HG03045 (cell line): ENCODE results near the gene DMPK.

Experiments
- ATAC-seq: cut with Tn5 transposase; IDR thresholded peaks from one replicate; pipeline ENCODE4 v1.9.1; 2021; ENCODE audit warnings: mild to moderate bottlenecking, moderate library complexity; ENCODE audit not compliant: unreplicated experiment

Gene DMPK

DNA sequence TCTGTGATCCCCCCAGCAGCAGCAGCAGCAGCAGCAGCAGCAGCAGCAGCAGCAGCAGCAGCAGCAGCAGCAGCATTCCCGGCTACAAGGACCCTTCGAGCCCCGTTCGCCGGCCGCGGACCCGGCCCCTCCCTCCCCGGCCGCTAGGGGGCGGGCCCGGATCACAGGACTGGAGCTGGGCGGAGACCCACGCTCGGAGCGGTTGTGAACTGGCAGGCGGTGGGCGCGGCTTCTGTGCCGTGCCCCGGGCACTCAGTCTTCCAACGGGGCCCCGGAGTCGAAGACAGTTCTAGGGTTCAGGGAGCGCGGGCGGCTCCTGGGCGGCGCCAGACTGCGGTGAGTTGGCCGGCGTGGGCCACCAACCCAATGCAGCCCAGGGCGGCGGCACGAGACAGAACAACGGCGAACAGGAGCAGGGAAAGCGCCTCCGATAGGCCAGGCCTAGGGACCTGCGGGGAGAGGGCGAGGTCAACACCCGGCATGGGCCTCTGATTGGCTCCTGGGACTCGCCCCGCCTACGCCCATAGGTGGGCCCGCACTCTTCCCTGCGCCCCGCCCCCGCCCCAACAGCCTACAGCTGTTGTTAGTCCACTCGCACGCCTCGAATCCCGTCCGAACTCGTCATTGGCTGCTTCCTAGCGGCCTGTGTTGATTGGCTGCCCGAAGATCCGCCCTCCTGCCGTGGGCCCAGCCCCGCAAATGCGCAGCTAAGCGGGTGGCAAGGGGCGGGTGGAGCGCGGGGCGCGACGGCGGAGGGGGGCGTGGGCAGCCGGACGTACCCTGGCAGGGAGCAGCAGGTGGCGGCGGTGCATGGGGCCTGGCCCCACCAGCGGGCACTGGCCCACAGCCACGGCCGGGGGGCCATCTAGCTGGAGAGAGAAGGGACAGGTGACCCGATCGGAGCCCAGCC is 11.8 kb downstream of the DMPK start:
- peak; percentile 43 for ATAC-seq

DNA sequence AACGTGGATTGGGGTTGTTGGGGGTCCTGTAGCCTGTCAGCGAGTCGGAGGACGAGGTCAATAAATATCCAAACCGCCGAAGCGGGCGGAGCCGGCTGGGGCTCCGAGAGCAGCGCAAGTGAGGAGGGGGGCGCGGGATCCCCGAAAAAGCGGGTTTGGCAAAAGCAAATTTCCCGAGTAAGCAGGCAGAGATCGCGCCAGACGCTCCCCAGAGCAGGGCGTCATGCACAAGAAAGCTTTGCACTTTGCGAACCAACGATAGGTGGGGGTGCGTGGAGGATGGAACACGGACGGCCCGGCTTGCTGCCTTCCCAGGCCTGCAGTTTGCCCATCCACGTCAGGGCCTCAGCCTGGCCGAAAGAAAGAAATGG is 12.5 kb downstream of the DMPK start:
- no peak for ATAC-seq

DNA sequence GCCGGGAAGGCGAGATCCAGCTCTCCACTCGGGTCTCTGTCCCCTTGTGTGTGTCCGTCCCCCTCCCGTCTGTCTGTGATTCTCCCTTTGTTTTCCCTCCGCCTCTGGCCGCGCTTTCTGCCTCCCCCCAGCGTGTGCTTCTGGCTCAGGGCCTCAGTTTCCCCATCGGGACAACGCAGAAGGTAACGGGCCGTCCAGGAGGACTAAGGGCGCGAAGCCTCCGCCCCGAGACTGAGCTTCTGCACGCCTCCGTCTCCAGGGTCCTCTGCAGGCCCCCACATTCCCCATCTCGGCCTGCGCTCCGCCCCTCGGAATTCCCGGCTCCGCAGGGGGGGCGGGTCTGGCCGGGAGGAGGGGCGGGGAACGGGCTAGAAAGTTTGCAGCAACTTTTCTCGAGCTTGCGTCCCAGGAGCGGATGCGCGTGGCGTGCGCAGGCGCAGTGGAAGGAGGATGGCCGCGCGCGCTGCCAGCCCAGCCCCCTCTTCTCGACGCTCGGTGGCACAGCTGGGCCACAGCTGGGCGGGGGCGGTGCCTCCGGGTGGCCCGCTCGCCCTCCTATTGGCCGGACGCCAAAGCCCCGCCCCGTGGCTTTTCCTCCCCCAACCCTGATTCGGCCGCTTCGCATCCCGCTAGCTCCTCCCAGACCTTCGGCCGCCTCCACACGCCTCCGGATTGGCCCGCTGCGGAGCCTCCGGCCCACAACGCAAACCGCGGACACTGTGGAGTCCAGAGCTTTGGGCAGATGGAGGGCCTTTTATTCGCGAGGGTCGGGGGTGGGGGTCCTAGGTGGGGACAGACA is 13.1 kb downstream of the DMPK start, which contains the start of gene SIX5:
Gene SIX5, minus strand, starts transcription at position 269 of the 799 bp plus-strand sequence. CDS start 408 bp downstream, outside the sequence.
- peak; percentile 61 for ATAC-seq

DNA sequence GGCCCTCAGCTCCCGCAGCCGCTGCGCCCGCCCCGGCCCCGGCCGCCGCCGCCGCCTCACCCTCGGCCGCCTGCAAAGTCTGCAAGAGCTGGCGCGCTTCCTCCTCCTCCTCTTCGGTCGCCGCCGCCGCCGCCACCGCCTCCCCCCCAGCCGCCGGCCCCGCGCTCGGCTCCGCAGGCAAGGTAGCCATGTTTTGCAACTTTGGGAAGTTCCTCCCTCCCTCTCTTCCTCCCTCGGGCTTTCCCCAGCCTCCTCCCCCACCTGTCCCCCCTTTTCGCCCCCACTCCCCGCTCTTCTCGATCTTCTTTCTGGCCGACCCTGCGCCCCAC is 13.7 kb downstream of the DMPK start:
- no peak for ATAC-seq

DNA sequence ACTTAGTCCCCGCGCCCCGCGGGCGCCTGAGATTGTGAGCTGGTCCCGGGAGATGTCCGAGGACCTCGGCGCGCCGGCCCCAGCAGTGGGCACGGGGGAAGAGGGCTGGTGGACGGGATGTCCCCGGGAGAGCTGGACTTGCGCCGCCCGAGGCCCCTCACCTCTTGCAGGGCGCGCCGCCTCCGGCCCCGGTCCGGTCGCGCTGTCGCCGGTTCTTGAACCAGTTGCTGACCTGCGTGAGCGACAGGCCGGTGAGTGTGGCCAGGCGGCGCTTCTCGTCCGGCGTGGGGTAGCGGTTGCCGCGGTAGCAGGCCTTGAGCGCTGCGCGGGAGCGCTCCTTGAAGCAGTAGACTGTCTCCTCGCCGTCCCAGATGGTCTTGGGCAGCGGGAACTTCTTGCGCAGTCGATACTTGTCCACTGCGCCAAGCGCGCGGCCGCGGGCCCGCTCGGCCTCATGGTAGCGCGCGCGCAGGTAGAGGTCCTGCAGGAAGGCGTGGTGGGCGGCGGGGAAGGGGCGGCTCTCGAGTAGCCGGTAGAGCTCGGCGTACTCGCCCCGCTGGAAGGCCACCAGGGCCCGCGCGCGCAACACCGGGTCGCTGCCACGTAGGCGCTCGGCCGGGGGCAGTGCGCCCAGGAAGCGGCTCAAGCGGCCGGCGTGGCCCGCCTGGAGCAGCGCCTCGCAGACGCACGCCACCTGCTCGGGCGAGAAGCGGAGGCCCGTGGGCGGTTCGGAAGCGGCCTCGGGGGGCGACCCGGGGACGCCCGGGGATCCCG is 14.2 kb downstream of the DMPK start:
- ATAC-seq = no peak

DNA sequence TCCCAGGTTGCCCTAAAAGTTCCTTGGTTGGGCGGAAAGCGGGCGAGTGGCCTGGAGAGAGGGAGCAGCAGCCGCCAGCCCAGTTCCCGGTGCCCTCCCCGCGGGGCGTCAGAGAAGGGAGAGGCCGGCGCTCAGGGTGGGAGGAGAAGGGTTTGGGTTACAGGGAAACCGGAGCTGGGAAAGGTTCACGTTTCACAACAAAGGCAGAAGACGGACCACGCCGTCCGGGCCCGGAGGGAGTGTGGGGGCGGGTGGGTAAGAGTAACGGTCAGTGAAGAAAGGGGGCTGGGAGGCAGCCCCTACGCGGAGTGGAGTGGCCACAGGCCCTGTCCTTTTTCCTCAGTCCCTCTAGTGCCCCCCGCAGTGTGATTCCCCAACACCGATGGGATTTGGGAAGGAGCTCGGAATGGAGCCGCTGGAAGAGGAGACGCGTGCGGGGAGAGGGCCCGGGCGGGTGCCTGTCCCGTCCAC is 14.8 kb downstream of the DMPK start:
- ATAC-seq = no peak

DNA sequence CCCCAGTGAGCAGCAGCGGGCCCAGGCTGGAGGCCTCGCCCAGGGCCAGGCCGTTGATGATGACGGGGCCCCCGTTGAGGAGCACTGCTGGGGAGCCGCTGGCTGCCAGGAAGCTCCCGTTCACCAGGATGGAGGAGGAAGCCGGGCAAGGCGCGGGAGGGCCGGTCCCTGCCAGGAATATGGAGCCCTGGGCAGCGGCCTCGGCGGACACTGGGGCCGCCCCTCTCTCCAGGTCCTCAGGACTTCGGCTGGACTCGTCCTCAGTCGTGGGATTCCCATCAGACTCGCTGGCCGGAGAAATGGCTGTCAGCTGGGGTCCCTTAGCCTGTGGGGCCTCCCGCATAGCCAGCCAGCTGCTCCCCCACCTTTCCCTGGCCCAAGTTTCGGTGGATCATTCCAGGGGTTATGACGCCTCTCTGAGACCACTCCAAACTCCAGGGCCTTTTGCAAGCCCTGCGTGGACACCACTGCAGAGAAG is 15.4 kb downstream of the DMPK start:
- ATAC-seq = no peak

DNA sequence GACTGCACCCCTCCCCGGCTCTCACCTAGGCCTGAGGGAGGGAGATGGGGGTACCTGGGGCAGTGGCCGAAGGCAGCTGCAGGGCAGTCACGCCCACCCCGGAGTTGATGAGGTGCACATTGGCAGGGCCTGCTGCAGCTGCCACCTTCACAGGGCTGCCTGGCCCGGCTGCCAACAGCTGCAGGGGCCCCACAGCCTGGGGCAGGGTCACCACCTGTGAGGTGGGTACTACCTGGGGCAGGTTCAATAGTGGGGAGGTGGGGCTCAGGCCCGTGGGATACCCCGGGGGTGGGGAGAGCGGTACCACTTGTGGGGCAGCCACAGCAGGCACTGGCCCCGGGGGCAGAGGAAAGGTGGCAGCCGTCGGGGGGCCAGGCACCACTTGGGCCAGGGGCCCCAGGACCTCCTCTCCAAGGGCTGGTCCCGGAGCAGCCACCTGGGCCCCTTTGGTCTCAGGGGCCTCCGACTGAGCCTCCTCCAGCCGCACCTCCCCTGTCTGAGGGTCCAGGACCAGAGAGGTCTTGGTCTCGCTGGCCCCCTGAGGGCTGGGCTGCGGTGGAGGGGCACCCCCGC is 15.9 kb downstream of the DMPK start:
- ATAC-seq = no peak

DNA sequence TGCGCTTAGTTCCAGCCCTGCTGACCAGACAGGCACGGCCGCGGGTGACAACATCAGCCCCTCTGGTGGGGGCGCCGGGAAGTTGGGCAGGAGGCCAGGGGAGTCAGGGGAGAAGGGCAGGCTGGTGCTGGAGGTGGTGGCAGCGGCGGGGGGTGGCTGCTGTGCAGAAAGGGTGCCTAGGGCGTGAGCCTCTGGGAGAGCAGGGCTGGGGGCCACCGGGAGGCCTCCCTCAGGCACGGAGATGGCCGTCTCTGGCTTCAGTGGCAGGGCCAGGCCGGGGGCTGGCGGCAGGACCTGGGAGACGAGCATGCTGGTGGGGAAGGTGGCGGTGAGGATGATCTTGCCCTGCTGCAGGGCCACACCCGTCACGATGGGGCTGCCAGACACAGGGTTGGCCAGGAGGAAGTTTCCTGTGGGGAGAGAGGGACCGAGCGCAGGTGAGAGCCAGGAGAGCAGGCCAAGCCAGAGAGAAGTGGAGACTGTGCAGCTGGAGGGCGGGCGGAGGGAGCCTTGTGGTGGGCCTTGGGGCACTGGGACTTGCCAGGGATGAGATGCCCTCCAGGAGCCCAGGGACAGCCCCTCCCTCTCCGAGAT is 16.5 kb downstream of the DMPK start:
- ATAC-seq = no peak

DNA sequence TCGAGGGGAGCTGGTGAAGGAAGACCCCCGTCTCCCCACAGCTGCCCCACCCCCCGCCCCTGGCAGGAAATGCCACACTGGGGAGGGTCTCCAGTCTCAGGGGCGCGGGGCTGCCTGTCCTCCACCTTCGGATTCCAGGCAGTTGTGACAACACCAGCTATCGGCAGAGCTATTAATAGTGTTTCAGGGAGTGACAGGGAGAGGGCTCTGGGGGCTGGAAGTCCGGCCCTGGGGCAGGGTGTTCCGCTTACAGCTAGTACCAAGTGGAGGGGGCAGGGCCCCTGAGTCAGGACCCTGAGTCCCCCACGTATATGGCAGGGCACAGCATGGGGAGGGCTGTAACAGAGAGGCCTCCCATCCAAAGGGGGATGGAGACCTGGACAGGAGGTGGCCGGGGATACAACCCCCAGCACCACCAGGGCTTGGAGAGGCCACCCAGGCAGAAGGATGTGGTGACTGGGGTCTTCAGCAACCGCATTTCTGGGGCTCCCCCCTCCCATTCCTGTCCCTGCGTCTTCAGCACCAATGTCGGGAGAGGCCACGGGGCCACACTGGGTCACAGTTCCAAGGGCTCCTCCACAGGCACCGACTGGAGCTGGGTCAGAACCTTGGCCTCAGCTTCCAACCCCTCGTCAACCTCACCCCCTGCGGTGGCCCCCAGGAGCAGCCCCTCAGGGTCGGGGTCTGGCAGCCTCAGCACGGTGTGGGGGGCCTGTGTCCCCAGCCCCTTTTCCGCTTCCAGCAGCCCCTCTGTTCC is 17.2 kb downstream of the DMPK start:
- ATAC-seq = no peak

DNA sequence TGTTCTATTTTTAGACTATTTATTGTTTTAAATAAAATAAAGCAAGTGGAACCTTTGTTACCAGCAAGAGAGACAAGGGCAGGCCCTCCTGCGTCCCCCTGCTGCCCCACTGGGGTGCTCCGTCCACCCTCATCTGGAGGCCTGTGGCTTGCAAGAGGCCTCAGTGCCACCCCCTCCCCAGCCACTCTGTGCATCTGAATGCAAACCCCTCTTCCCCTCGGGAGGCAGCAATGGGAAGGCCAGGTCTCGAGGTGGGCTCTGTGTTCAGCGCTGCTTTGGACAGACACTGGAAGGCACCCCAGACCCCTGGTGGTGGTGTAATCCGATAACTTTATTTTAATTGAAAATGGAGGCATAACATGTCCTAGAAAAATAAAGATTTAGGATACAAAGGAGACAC is 17.8 kb downstream of the DMPK start:
- no peak for ATAC-seq

DNA sequence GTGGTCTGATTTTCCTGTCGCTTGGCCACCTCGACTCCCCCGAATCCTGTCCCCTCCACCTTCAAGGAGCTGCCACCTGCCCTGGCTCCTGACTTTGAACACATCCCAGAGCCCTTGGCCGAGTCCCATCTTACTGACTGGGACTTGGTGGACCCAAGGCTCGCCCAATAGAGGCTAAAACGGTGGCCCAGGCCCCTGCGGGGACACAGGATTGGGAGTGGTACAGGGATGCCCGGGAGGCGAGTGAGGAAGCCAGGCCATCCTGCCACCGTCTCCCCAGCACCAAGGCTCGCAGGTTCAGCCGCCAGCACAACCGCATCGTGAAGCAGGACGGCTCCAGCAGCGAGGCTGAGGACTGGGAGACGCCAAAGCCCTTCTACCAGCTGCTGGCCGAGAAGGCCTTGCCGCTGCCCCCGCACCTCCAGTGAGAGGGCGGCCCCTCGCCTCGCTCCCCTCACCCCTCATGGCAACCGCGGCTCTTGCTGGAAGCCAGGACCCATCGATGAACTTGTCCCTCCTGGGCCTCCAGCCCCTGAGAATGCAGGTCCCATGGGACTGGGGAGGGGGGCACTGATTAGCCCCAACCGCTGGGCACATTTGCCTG is 18.5 kb downstream of the DMPK start:
- no peak for ATAC-seq

DNA sequence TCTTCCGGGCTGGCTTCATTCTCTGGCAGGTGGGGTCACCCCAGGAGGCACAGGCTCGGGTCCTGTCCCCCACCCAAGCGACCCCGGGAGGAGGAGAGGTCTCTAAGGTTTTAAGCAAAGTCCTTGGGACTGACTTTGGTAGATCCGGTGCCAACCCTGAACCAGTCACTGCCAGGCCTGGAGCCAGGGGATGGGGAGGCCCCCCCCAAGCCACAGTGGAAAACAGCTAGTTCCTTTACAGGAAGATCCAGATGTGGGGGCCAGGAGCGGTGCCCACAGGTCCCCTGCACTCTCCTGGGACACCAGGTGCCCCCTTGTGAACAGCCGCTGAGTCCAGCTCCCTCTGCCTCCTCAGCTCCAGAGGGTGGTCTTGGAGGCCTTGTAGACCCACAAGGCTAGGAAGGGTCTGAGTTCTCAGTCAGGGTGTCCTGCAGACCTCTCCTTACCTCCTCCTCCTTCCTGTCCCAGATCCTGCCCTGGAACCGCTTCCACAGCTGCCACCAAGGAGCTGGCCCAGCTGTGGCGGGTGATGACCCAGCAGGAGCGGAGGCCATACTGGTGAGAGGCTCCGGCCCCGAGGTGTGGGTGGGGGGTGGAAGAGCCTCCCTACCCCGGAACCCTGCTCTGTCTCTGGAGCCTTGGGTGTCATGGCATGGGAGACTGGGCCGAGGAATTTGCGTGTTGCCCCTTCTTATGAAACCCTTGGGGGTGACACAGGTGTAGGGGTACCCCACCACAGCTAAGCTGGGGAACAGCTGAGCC is 19.2 kb downstream of the DMPK start:
- ATAC-seq = no peak

DNA sequence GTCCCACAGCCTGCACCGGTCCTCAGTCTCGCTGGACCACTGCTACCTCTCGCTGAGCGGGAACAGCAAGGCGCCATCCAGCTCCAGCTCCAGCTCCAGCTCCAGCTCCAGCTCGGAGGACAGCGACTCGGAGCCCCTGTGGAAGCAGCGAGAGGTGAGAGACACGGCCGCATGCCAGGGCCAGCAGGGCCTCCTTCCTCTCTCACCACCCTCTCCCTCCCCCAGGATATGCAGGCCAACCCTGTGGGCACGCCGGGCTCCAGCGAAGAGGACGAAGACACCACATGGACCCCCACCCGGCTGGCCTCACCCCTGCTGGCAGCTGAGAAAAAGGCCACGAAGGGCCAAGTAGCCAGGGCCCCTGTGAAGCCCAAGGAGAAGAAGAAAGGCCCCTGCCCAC is 20.6 kb downstream of the DMPK start:
- ATAC-seq = no peak

DNA sequence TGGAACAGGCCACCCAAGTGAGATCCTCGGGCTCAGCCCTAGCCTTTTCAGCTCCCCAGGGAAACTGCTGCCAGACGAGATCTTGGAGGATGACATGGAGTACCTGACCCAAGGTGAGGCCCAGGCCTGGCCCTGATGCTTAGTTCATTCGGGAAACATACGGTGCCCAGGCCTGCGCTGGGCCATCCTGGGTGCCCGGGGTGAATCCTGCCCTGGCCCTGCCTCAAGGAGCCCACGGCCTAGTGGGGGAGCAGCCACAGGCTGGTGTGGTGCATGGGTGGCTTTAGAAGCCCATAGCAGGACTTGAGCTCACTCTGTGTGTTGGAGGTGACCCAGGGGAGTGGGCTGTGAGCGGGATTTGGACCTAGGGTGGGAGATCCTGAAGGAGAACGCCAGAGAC is 23.4 kb downstream of the DMPK start:
- ATAC-seq = no peak

DNA sequence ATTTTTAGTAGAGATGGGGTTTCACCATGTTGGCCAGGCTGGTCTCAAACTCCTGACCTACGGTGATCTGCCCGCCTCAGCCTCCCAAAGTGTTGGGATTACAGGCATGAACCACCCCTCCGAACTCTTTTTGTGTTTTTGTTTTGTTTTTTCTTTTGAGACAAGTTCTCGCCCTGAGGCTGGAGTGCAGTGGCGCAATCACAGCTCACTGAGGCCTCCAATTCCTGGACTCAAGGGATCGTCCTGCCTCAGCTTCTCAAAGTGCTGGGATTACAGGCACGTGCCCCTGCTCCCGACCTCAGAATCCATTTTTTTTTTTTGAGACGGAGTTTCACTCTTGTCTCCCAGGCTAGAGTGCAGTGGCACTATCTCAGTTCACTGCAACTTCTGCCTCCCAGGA is 24.6 kb downstream of the DMPK start:
- no peak for ATAC-seq

DNA sequence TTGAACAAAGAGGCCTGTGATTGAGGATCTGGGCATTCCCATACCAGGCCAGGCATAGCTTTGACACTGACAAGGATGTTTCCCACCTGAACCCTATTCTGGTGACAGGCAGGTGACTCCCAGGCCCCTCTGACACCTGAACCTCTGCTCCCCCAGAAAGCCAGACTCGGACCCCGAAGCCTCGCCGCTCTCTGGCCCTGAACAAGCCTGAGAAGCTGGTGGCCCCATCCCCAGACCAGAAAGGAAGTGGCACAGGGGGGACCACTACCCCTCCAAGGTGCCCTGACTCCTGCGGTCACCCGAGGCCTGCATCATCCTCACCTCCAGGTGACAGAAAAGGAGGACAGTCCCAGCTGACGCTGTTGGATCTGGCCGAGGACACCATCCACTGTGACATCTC is 28.0 kb downstream of the DMPK start:
- no peak for ATAC-seq

DNA sequence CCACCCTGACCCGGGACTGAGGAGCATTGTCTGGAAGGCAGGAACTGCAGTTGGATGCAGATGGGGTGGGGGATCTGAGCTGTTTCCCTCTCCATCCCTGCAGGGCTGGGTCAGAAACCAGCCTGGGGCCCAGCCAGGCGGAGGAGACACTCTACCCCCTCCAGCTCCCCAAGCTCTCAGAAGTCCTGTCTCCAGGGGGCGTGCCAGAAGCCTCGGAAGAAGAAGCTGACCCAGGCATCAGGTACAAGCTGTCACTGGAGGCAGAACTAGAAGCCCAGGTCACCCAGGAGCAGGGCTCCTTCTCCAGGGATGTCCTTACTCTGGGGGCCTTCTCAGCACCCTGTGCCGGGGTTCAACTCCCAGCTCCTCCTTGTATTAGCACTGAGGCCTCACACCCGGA is 28.7 kb downstream of the DMPK start:
- ATAC-seq = no peak

DNA sequence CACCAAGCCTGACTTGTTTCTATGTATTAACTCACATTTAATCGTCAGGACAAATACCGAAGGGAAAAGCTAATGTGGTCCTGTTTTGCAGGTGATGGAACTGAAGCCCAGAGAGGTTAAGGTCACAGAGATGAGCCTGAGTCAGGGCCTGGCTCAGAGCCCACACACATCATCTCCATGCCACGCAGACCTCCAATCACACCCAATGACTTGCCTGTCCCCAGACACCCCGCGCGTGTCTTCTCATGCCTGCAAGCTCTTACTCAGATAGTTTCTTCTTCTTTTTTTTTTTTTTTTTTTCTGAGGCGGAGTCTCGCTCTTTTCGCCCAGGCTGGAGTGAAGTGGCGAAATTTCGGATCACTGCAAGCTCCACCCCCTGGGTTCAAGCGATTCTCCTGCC is 29.7 kb downstream of the DMPK start:
- ATAC-seq = no peak
